PC-9 (cell line): ENCODE data around the gene CYB5R4.

Source experiments
- EZH2 ChIP-seq: fragments of 200-600 bp; sonication (generic); IDR thresholded peaks from 2 replicates; pipeline ENCODE4 v1.8.0; 2017; ENCODE audit warnings: antibody characterized with exemption, low read depth
- TF ChIP-seq, protein P1 (sequence below): fragments of 200-600 bp; sonication (generic); conservative IDR thresholded peaks from 2 replicates; pipeline ENCODE4 v1.6.1; 2017; ENCODE audit warnings: mixed run types, antibody characterized with exemption, mild to moderate bottlenecking, moderate library complexity

DNA sequence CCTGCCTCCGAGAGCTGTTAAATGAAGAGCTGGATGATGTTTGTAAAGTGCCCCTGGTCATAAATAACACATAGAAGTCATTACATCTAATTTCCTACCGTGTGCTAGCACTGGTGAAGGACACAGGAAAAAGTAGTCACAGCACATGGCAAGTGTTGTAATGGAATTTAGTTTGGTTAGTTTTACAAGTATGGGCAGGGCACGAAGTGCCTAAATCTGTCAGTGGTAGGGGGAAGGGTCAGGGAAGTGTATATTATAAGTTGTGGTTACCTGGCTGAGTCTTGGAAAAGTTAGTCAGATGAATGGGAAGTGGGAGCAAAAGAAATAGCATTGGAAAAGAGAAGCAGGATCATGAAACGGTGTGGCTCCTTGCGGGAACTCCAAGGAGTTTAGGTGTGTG is 4.7 kb upstream of the CYB5R4 start:
- TF ChIP-seq, protein P1, sequence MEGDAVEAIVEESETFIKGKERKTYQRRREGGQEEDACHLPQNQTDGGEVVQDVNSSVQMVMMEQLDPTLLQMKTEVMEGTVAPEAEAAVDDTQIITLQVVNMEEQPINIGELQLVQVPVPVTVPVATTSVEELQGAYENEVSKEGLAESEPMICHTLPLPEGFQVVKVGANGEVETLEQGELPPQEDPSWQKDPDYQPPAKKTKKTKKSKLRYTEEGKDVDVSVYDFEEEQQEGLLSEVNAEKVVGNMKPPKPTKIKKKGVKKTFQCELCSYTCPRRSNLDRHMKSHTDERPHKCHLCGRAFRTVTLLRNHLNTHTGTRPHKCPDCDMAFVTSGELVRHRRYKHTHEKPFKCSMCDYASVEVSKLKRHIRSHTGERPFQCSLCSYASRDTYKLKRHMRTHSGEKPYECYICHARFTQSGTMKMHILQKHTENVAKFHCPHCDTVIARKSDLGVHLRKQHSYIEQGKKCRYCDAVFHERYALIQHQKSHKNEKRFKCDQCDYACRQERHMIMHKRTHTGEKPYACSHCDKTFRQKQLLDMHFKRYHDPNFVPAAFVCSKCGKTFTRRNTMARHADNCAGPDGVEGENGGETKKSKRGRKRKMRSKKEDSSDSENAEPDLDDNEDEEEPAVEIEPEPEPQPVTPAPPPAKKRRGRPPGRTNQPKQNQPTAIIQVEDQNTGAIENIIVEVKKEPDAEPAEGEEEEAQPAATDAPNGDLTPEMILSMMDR, result no peak
- TF ChIP-seq EZH2, result no peak
